HG02840 (cell line): ENCODE results near the gene LIPA.
"Not testable (repeated sequence)": the region's sequence is repeated elsewhere in the genome, so short reads cannot be mapped to it uniquely, and the experiment has no call there.

Experiments used
- ATAC-seq: cut with Tn5 transposase; IDR thresholded peaks from one replicate; pipeline ENCODE4 v1.9.1; 2021; ENCODE audit warnings: mild to moderate bottlenecking, moderate library complexity, moderate number of reproducible peaks; ENCODE audit not compliant: unreplicated experiment, low FRiP score

The LIPA gene

GRCh38 chr10:89271532-89271931 lies 20.0 kb upstream of the LIPA start:
- ATAC-seq: no peak

GRCh38 chr10:89270153-89270483 lies 18.5 kb upstream of the LIPA start:
- no peak for ATAC-seq

- ATAC-seq: no peak
These were observed 18.0 kb upstream of the LIPA start for GRCh38 chr10:89269433-89270152.

GRCh38 chr10:89266721-89267453 lies 15.3 kb upstream of the LIPA start:
- ATAC-seq: no peak

GRCh38 chr10:89263531-89263930 lies 12.0 kb upstream of the LIPA start:
- no peak for ATAC-seq

- ATAC-seq: no peak
These were observed 11.5 kb upstream of the LIPA start for GRCh38 chr10:89263091-89263490.

- ATAC-seq: no peak
These were observed 10.8 kb upstream of the LIPA start for GRCh38 chr10:89262086-89263051.

GRCh38 chr10:89258881-89259280 lies 7.3 kb upstream of the LIPA start:
- no peak for ATAC-seq

GRCh38 chr10:89257581-89257980 lies 6.0 kb upstream of the LIPA start:
- ATAC-seq: no peak

- ATAC-seq: no peak
These were observed 5.4 kb upstream of the LIPA start for GRCh38 chr10:89256962-89257361.

GRCh38 chr10:89256340-89256739 lies 4.8 kb upstream of the LIPA start:
- no peak for ATAC-seq

GRCh38 chr10:89255793-89256192 lies 4.2 kb upstream of the LIPA start:
- ATAC-seq: no peak

- not testable (repeated sequence) for ATAC-seq
These were observed 3.6 kb upstream of the LIPA start for GRCh38 chr10:89255091-89255579.

GRCh38 chr10:89252225-89252585 lies 630 bp upstream of the LIPA start:
- no peak for ATAC-seq

- no peak for ATAC-seq
These were observed 638 bp downstream of the LIPA start for GRCh38 chr10:89250865-89251408.

GRCh38 chr10:89248990-89249389 lies 2.6 kb downstream of the LIPA start:
- no peak for ATAC-seq

GRCh38 chr10:89247623-89248022 lies 4.0 kb downstream of the LIPA start:
- not testable (repeated sequence) for ATAC-seq

- ATAC-seq: no peak
These were observed 5.8 kb downstream of the LIPA start for GRCh38 chr10:89245802-89246201.

GRCh38 chr10:89242840-89243568 lies 8.6 kb downstream of the LIPA start:
- ATAC-seq: no peak

GRCh38 chr10:89242345-89242684 lies 9.3 kb downstream of the LIPA start:
- no peak for ATAC-seq
